Prostate gland (tissue), 2 donors: ENCODE data around the gene DIPK2B.

Experiments
- CTCF ChIP-seq, 4 experiments: fragments of 200-600 bp in 2 of 4; fragments of 450-650 bp in 2 of 4; sonication (generic) in 2 of 4; IDR thresholded peaks; 1 replicate in 3 of 4; 2 replicates in 1 of 4; pipeline ENCODE4 v1.5.1; 2016 to 2019; ENCODE audit warnings: antibody characterized with exemption in 4 of 4, mild to moderate bottlenecking in 2 of 4, moderate library complexity in 2 of 4
- POLR2AphosphoS5 ChIP-seq: sonication (generic); formaldehyde crosslinking; IDR thresholded peaks from one replicate; pipeline ENCODE4 v1.6.1; 2017; ENCODE audit warnings: antibody characterized with exemption

GRCh38 chrX:45233531-45233930 lies 32.9 kb upstream of the DIPK2B start:
- TF ChIP-seq POLR2AphosphoS5 (no peak), CTCF (IDR thresholded peaks at IDR 0.05) (no peak)
